Motor neuron (in vitro differentiated cells): ENCODE results near the gene CCDC78. TPM values are rescaled to one million over a fixed set of nuclear protein-coding genes. Genes with fewer than 3 reads are reported as not detected.

Experiments used
- ATAC-seq, 8 experiments: fragments of 200-7000 bp; cut with Tn5 transposase; replicated peaks in 6 of 8; 2 replicates each; pipeline ENCODE4 v1.8.0; 2021; ENCODE audit warnings: mild to moderate bottlenecking in 8 of 8, moderate library complexity in 8 of 8
- H3K27ac ChIP-seq, 2 donors: fragments of 250-450 bp; sonication (Bioruptor Pico); 2 replicates each; pipeline ENCODE4 v1.9.0; 2021; ENCODE audit warnings: antibody characterized with exemption in 2 of 2, mild to moderate bottlenecking in 2 of 2, moderate library complexity in 1 of 2
- H3K4me1 ChIP-seq, 2 donors: fragments of 250-450 bp; sonication (Bioruptor Pico); replicated peaks in 1 of 2; 2 replicates each; pipeline ENCODE4 v1.6.1; 2021; ENCODE audit warnings: antibody characterized with exemption in 2 of 2, mild to moderate bottlenecking in 2 of 2, moderate library complexity in 1 of 2
- H3K4me3 ChIP-seq, 5 donors: fragments of 250-450 bp; sonication (Bioruptor Pico); 2 replicates each; pipeline ENCODE4 v1.9.0; 2021; ENCODE audit warnings: antibody characterized with exemption in 5 of 5, mild to moderate bottlenecking in 5 of 5, moderate library complexity in 4 of 5
- WGBS, 10 experiments: fragments of 450-650 bp; shearing (Covaris generic); methylation state at CpG; one replicate each; pipeline ENCODE4 v1.0.0; 2022; 5-methylcytosine and 5-hydroxymethylcytosine counted together
- in situ Hi-C, 9 experiments: fragments of 400-800 bp; cut with MboI; loops; one replicate each; pipeline ENCODE4 v1.15.0; 2021; ENCODE audit warnings: low sequenced_read_pairs in 9 of 9, low pct_unique_long_range_greater_than_20kb in 2 of 9; ENCODE audit not compliant: unreplicated experiment in 9 of 9
- total RNA-seq, 8 experiments: library from RNA; unstranded; fragments of 300-600 nt; gene quantifications; 2 replicates each; pipeline versions ENCODE4 v1.2.3 to v1.2.4, GENCODE V29; 2022

CCDC78 gene
- total RNA-seq, 8 experiments from 2014 or later = 2.7 to 26.1 (median 4.6) TPM

DNA sequence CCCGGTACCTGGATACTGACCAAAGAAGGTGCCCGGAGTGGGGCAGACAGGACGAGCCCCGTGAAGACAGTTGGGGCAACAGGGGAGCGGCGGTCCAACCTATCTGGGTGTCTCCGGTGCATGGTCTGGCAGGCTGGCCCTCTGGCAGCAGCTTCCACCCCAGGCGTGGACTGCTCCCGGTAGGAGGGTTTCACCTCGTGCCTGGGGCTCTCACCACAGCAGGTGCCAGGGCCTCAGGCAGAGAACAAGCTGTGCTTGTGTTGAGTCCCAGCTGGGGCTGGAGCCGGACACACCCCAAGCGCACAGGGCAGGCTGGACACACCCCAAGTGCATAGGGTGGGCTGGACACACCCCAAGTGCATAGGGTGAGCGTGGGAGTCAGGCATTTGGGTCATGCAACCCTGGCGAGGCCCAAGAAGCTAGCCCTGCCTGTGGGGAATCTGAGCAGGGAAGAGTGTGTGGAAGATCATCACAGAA is 19.1 kb downstream of the CCDC78 start:
- H3K4me3 ChIP-seq = peak overlapping the region in 1 of 5 donors; percentile 85
- peak overlapping the region; percentile 75 to 87 for H3K27ac ChIP-seq
- WGBS, 10 experiments = 10 to 43% (median 20%) methylated on average over 1 to 6 of the region's 14 CpGs; no CpG with 5 or more reads in 7 of the 10 experiments
- in situ Hi-C loops = loop anchor here in 1 of 9 experiments (25.0 kb wide), 1 partner anchor 355 kb away; the partner anchor contains the start of gene SSTR5
- ATAC-seq = peak in 3 of 8 experiments; percentile 3 to 47 (median 5)
- peaks cover 52 to 59% of the 10 kb centered on the region in 2 donors for H3K4me1 ChIP-seq

DNA sequence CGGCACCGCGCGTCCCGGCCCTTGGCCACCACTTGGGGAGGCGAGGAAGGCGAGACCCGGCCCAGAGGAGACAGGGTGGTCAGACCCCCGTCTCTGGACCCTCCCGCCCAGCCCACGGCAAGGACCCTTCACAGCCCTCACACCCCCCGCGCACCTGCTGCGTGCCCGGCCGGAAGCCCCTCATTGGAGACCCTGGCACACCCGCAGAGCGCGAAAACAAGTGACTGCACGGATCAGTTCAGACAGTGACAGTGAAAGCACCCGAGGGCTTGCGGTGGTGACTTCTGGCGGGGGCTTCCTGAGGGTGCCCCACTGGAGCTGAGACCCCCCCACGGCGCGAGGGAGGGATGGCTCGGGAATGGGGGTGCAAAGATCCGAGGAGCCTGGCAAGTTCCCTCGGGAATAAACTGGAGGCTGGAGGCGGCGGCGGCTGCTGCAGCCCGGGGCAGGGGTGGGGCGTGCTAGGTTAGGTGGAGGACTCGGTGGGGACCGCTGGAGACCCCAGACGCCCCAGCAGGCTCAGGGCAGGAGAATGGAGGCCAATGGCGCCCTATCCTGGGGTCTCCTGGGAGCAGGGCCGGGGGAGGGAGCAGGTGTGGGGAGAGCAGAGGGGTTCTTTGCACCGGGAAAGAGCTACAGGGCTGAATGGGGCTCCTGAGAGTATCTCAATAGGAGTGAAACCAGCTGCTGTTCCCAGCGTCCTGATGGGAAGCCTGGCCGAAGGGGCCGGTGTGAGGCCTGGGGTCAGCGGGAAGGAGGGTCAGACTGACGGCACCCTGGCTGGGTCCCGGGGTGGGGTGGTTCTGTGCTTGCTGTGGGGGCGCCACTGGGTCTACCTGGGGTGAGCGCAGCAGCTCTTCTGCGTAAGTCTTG is 19.8 kb downstream of the CCDC78 start:
- peak in 6 of 8 experiments; percentile 2 to 19 (median 5) for ATAC-seq
- peaks cover 45 to 56% of the 10 kb centered on the region in 2 donors for H3K4me1 ChIP-seq
- WGBS, 10 experiments = 0 to 83% (median 60%) methylated on average over 1 to 2 of the region's 49 CpGs; no CpG with 5 or more reads in 7 of the 10 experiments
- in situ Hi-C loops = loop anchor here in 1 of 9 experiments (25.0 kb wide), 1 partner anchor 356 kb away; the partner anchor contains the start of gene SSTR5
- peak overlapping the region; percentile 75 to 87 for H3K27ac ChIP-seq
- peak overlapping the region; percentile 55 to 96 (median 85) for H3K4me3 ChIP-seq

DNA sequence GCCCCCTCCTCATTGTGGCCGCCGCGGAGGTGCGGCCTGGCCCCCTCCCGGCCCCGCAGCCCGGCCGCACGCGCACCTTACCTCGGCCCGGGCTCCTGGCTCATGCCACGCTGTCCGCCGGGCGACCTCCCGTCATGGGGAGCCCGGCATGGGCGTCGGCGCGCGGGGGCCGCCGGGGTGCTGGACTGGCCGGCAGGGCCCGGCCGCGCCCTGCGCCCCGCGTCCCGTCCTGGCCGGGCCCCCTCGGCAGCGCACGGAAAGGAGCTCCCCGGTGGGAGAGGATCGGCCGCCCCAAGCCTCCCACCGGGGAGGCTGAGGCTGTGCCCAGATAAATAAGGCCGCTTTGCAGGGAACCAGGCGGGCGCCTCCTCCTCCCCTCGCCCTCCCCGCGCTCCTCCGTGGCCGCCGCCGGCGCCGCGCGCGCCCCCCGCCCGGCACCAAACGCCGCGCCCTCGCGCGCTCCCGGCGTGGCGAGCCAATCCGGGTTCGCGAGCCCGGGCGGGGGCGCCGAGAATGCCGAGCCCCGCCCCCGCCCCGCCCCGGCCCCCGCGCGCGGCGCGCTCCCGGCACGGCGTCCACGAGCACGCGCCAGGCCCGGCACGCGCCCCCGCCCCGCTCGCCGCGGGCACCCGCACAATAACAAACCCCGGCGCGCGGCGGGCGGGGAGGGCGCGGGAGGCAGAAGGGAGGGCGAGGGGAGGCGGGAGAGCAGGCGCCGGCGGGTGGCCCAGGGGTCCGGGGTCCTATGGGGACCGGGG is 20.6 kb downstream of the CCDC78 start, which contains the start of gene FBXL16:
FBXL16 (minus strand) TSS at position 371 of the 758 bp plus-strand sequence. CDS start 8,396 bp downstream, outside the sequence.
- Histone ChIP-seq H3K4me3 (peak within 1 kb of the TSS; percentile 55 to 96 (median 85)), H3K27ac (peak within 1 kb of the TSS; percentile 87 to 89), H3K4me1 (peaks cover 44 to 55% of the 10 kb centered on the region in 2 donors)
- WGBS, 10 experiments = no CpG with 5 or more reads among the region's 115 CpGs
- peak; percentile 10 to 54 (median 46) for ATAC-seq
- in situ Hi-C loops = loop anchor here in 1 of 9 experiments (25.0 kb wide), 1 partner anchor 357 kb away; the partner anchor contains the start of gene SSTR5

DNA sequence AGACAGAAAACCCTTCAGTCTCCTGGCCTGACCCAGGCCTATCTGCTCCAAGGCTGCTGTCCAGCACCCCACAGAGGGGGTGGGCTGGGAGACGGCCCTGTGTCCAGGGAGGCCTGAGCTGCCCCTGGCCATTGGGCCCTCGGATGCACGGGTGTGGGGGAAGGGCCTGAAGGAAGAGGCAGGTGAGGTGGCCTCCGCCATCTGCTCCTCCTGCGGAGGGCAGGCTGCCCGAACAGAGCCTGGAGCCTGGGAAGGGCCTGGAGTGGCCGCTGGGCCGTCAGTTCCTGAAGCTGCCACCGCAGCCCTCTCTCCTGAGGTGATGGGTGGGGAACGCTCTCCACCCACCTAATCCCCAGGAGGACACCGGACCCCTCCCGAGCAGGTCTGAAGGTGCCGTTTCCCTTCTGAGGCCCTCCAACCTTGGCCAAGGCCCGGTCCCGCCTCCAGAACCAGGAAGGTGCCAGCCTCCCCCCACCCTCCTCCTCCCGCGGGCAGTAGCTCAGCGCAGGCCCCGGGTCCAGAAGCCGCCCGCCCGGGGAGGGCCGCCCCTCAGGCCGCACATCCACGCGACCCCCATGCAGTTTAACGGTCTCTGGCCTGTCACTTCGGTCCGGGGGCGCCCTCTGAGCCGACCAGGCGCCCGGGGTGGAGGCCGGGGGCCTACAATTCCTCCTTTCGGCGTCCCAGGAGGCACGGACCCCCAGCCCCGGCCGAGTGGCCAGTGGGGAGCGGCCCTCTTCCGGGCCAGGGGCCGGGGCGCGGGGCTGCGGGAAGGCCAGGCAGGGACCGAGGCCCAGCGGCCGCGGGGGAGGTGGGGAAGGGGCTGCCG is 21.5 kb downstream of the CCDC78 start:
- H3K27ac ChIP-seq = peak overlapping the region; percentile 87 to 89
- H3K4me1 ChIP-seq = peaks cover 42 to 52% of the 10 kb centered on the region in 2 donors
- 17 to 43% (median 39%) methylated on average over 2 to 7 of the region's 50 CpGs; no CpG with 5 or more reads in 7 of the 10 experiments for WGBS, 10 experiments
- in situ Hi-C loops = loop anchor here in 1 of 9 experiments (25.0 kb wide), 1 partner anchor 358 kb away; the partner anchor contains the start of gene SSTR5
- H3K4me3 ChIP-seq = peak overlapping the region; percentile 55 to 96 (median 85)
- no peak for ATAC-seq

DNA sequence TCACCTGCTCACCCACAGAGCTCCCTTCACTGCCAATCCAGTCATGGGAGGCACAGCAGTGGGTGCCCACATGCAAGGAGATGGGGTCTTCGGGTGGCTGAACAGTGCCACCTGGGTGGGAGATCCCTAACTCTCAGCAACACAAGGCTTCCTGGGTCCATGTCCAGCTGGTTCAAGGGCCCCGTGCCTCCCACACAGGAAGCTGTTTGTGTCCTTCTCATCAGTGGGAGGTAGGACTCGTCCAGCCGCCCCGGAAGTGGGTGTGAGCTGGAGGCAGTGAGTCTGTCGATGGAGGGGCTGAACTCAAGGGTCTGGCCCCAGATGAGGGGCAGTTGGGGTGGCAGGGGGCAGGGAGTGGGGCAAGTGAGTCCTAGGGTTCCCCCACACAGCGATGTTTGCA is 22.2 kb downstream of the CCDC78 start:
- 0 to 66% methylated on average over 1 to 5 of the region's 7 CpGs; no CpG with 5 or more reads in 8 of the 10 experiments for WGBS, 10 experiments
- H3K4me1 ChIP-seq = peaks cover 37 to 47% of the 10 kb centered on the region in 2 donors
- in situ Hi-C loops = loop anchor here in 1 of 9 experiments (25.0 kb wide), 1 partner anchor 358 kb away; the partner anchor contains the start of gene SSTR5
- H3K4me3 ChIP-seq = peak overlapping the region; percentile 55 to 96 (median 85)
- no peak overlapping the region for H3K27ac ChIP-seq
- ATAC-seq = no peak

DNA sequence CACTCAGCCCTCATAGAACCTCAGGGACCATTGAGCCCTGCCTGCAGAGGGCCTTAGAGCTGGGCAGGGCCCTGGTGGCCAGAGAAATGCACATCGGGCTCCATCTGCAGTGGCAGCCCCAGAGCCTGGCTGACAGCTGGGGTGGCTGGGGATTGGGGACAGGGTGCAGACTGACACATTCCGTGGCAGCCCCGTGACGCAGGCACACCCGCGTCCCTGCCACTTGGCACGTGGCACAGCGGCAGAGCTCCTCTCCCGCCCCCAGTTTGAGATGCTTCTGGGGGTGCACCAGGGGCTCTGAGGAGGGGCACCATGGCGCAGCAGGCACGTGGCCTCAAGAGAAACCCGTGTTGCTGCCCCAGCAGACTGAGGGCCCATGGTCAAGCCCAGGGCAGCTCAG is 22.8 kb downstream of the CCDC78 start:
- in situ Hi-C loops = loop anchor here in 1 of 9 experiments (25.0 kb wide), 1 partner anchor 359 kb away; the partner anchor contains the start of gene SSTR5
- Histone ChIP-seq H3K27ac (no peak overlapping the region), H3K4me3 (no peak overlapping the region), H3K4me1 (peaks cover 34 to 43% of the 10 kb centered on the region in 2 donors)
- no peak for ATAC-seq
- WGBS, 10 experiments = 33 to 40% (median 40%) methylated on average over 1 to 4 of the region's 12 CpGs; no CpG with 5 or more reads in 7 of the 10 experiments

DNA sequence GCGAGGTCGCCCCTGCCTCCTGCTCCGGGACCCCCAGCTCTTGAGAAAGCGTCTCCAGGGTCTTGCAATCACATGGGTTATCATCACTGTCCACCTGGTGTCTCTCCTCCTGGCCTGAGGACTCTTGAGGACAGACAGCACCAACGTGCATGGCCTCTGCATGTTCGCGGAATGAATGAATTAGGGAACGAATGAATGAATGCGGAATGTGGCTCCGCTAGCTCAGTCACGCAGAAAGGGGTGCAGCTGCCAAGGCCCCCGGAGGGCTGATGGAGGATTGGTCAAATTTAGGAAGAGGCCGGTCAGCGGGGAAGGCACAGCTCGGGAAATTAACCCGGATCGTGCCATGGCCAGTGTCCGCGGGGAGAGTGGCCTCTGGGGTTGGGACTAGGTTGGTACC is 23.9 kb downstream of the CCDC78 start:
- 0 to 100% (median 70%) methylated on average over 1 to 11 of the region's 19 CpGs; no CpG with 5 or more reads in 2 of the 10 experiments for WGBS, 10 experiments
- no peak overlapping the region for H3K4me3 ChIP-seq
- peaks cover 34 to 43% of the 10 kb centered on the region in 2 donors for H3K4me1 ChIP-seq
- in situ Hi-C loops = loop anchor here in 1 of 9 experiments (25.0 kb wide), 1 partner anchor 360 kb away; the partner anchor contains the start of gene SSTR5
- no peak overlapping the region for H3K27ac ChIP-seq
- ATAC-seq = no peak

DNA sequence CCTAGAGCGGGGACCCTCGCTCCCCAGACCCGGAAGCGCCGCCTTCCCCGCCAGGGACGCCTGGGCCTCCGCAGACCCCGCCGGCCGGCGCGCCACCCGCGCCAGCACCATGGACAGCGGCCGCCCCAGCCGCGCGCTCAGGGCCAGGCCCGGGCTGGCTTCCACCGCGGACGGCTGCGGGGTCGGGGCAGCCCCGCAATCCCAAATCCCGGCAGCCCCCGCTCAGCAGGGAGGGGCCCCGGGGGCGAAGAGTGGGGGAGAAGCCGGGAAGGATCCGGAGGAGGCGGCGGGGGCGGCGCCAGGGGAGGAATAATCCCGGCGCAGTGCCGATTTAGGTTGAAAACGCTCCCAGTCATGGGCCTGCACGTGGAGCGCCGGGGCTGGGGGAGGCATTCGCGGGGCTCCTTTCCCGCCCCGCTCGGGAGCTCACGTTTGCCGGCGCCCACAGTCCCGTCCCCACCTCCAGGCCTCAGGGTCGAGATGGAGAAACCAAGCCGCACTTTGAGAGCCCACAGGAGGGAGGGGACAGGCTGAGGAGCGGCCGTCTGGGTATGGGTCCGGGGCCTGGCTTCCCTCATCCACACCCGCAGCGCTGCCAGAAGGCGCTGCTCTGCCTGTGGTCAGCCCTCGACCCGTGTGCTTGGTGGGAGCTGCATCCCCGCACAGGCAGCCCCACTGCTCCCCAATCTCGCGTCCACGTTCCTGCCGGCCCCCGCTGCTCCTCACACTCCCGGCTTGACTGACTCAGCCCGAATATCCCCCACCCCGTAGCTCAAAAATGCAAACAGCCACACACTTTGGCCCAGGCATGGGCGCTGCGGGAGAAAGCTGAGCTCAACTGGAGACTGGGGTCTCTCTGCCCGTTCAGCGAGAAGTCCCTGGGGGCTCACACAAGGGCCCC is 25.3 kb downstream of the CCDC78 start:
- 10 to 13% (median 12%) methylated on average over 2 to 11 of the region's 76 CpGs; no CpG with 5 or more reads in 7 of the 10 experiments for WGBS, 10 experiments
- in situ Hi-C loops = loop anchor here in 1 of 9 experiments (25.0 kb wide), 1 partner anchor 361 kb away; the partner anchor contains the start of gene SSTR5
- Histone ChIP-seq H3K27ac (no peak overlapping the region), H3K4me3 (peak overlapping the region in 4 of 5 donors; percentile 10 to 32 (median 21)), H3K4me1 (peaks cover 24 to 29% of the 10 kb centered on the region in 2 donors)
- peak; percentile 9 to 84 (median 29) for ATAC-seq

DNA sequence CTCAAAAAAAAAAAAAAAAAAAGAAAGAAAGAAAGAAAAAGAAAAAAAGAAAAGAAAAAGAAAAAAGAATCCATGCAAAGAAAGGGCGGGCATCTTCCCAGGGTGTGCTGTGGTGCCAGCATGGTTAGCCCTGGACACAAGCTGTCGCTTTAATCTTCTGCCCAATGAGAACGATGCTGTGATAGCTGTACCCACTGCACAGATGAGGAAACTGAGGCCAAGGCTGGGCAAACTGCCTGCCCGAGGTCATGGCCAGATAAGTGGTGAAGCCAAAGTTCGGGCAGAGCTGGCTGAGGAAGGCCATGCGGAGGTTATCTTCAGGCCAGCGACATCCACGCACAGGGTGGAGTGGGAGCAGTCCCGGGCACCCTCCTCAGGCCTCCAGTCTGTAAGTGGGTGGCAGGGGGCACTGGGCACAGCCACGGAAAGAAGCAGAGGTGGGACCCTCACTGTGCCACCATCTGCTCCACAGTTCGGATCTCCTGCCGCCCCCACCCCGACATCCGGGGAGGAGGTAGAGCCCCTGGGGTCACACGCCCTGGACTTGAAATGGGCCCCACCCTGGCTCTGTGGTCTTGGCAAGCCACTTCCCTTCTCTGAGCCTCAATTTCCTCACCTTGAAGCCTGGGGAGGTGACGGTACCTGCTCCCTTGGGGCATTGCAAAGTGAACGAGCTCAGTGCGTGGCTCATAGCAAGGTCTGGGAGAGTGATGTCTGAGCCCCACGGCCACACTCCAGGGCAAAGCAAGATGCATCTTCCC is 27.2 kb downstream of the CCDC78 start:
- Histone ChIP-seq H3K4me1 (peaks cover 31 to 38% of the 10 kb centered on the region in 2 donors), H3K4me3 (no peak overlapping the region), H3K27ac (no peak overlapping the region)
- in situ Hi-C loops = no loop called here
- no peak for ATAC-seq
- 14 to 90% (median 58%) methylated on average over 1 to 8 of the region's 19 CpGs; no CpG with 5 or more reads in 1 of the 10 experiments for WGBS, 10 experiments

DNA sequence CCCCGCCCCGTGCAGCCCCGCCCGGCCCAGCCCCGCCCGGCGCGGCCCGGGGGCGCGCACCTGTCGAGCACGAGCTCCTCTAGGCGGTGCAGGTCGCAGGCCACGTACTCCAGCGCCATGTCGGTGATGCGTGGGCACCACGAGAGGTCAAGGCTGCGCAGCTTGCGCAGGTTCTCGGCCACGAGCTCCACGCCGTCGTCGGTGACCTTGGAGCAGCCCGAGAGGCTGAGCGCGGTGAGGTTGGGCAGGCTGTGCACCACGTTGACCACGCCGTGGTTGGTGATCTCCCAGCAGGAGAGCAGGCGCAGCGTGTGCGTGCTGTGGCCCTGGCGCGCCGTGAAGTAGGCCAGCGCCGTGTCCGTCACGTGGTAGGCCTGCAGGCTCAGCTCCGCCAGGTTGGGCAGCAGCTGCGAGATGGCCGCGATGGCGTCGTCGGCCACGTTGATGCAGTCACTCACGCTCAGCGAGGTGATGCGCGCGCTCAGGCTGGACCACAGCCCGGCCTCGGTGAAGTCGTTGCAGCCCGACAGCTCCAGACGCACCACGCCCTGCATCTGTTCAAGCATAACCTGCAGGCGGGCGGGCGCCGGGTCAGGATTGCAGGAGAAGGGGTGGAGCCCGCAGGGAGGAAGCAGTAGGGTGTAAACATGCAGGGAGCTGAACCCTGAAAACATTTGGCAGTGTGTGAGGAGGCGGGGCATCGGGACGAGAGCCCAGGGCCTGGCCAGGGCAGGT is 30.7 kb downstream of the CCDC78 start:
- ATAC-seq = peak; percentile 74 to 86 (median 76)
- in situ Hi-C loops = no loop called here
- Histone ChIP-seq H3K27ac (peak overlapping the region; percentile 81 to 90), H3K4me1 (peaks cover 19 to 22% of the 10 kb centered on the region in 2 donors), H3K4me3 (peak overlapping the region in 4 of 5 donors; percentile 14 to 43 (median 28))
- WGBS, 10 experiments = 0 to 80% (median 3%) methylated on average over 2 to 20 of the region's 71 CpGs; no CpG with 5 or more reads in 4 of the 10 experiments
